KG1 (cell line): ENCODE results near the gene CCL24.
A peak's percentile ranks its signal among the peaks of the same experiment; 100 is the strongest.
"Not testable (repeated sequence)": the region's sequence is repeated elsewhere in the genome, so short reads cannot be mapped to it uniquely, and the experiment has no call there.

Source experiments
- DNase-seq: peaks from one replicate; lab custom pipeline; 2025; lab: John Stamatoyannopoulos, UW

Gene CCL24, protein sequence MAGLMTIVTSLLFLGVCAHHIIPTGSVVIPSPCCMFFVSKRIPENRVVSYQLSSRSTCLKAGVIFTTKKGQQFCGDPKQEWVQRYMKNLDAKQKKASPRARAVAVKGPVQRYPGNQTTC

DNA sequence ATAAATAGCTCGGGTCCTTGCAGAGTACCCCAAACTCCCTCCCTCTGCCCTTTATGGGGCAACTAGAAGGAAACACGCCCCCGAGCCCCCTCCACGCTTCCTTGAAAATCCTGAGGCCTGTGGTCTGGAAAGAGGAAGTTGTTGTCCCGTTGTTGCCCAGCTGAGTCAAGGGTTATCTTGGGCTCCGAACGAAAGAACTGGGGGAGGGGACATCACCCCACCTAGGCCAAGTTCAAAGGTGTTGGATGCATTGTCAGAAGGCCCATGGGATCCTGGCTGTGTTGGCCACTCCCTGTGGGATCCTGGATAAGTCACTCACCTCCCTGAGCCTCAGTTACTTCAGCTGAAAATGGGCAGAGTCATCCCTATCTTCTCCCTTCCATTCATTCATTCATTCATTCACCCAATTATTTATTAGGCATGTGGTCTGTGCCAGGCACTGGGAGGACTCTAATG is at the start of gene CCL24:
Gene CCL24, minus strand, starts transcription at position 26 of the 456 bp plus-strand sequence. CDS start 91 bp downstream, outside the sequence.
- DNase-seq: no peak

DNA sequence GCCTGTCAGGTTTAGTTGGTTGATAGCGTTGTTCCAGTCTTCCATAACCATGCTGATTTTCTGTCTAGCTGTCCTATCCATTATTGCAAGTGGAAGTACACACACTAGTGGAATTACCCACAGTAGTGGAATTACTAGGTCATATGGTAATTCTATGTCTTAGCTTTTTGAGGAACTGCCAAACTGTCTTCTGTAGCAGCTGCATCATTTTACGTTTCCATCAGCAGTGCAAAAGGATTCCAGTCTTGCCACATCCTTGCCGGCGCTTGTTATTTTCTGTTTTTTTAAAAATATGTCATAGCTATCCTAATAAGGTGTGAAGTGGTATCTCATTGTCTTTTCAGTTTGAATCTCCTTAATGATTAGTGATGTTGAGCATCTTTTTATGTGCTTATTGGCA is 48.0 kb upstream of the CCL24 start:
- DNase-seq: no peak

DNA sequence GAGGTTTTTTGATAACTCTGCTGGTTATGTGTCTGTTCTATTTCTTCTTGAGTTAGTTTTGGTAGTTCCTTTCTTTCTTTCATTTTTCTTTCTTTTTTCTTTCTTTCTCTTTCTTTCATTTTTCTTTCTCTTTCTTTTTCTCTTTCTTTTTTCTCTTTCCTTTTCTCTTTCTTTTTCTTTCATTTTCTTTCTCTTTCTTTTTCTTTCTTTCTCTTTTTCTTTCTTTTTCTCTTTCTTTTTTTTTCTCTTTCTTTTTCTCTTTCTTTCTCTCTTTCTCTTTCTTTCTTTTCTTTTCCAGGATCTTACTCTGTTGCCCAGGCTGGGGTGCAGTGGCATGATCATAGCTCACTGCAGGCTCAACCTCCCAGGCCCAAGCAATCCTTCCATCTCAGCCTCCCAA is 44.8 kb upstream of the CCL24 start:
- DNase-seq: no peak

DNA sequence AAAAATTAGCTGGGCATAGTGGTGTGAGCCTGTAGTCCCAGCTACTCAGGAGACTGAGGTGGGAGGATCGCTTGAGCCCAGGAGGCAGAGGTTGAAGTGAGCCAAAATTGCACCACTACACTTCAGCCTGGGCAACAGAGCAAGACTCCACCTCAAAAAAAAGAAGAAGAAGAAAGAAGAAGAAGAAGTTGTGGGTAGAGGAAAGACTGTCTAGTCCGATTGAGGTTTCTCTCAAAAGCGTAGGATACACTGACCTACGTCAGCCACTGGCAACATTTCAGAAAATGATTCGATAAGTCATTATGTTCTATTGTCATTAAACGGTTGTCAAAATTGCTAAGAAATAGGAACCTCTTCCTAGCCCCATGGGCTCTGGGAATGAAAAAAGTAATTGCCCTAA is 42.9 kb upstream of the CCL24 start:
- peak; percentile 25 for DNase-seq

DNA sequence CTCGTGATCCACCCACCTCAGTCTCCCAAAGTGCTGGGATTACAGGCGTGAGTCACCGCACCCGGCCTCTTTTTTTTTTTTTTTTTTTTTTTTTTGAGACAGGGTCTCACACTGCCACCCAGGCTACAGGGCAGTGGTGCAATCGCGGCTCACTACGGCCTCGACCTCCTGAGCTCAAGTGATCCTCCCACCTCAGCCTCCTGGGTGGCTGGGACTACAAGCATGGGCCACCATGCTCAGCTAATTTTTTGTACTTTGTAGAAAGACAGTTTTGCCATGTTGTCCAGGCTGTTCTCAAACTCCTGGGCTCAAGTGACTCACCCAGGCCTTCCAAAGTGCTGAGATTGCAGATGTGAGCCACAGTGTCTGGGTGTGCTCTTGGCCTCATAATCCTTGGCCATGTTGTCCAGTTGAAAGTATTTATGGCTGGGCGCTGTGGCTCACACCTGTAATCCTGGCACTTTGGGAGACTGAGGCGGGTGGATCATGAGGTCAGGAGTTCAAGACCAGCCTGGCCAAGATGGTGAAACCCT is 41.3 kb upstream of the CCL24 start:
- not testable (repeated sequence) for DNase-seq

DNA sequence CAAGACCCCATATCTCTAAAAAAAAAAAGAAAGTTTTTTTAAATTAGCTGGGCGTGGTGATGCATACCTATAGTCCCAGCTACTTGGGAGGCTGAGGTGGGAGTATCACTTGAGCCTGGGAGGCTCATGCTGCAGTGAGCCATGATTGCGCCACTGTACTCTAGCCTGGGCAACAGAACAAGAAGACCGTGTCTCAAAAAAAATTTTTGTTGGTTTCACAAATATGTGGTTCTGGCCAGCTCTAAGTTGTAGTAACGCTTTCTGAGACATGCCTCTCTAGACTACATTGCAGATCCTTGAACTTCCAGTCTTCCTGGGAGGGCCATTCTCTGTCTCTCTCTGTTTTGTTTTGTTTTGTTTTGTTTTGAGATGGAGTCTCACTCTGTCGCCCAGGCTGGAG is 40.6 kb upstream of the CCL24 start:
- no peak for DNase-seq

DNA sequence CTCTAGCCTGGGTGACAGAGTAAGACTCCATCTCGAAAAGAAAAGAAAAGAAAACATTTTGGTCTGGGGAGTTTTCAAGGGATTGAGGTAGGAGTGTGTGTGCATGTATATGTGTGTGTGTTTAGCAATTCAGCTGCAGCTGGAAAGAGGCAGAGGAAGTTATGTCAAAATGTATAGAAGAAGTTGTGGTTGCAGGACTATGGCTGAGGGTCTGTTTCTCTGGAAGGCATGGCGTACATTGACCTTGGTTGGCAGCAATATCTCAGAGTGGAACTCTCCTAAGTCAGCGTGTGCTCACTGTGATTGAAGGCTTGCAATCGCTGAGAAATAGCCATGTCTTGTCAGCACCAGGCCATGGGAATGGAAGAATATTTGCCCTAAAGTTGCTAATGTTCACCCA is 36.6 kb upstream of the CCL24 start:
- DNase-seq: no peak

DNA sequence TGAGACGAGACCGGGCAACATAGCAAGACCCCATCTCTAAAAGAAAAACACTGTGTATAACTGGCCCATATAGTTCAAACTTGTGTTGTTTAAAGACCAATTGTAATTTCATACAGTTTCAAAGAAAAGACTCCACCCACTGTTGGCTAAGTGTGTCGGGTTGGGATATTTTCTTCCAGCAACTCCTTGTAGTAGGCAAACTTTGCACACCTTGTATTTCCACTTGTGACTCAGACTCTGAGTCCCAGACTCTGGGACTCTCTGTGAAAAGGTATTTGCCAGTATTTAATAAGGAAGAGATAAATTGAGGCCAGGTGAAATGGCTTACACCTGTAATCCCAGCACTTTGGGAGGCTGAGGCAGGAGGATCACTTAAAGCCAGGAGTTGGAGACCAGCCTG is 36.0 kb upstream of the CCL24 start:
- DNase-seq: no peak

DNA sequence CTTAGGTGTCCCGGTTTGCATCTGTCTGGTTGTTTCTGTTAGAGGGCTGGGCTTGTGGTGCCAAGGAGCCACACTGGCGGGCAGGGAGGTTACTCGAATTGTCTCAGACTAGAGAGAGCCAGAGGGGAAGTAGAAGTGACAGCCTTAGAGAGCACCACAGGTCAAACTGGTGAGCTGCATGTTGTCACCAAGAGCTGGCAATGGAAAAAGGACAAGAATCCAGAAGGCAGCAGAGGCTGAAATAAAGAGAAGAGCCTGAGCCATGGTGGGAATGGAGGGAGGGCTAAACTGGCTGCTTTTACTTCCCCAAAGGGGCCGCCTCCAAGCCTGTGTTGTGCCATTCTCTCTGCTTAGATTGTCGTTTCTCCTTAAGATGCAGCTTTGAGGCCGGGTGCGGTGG is 34.1 kb upstream of the CCL24 start:
- no peak for DNase-seq

DNA sequence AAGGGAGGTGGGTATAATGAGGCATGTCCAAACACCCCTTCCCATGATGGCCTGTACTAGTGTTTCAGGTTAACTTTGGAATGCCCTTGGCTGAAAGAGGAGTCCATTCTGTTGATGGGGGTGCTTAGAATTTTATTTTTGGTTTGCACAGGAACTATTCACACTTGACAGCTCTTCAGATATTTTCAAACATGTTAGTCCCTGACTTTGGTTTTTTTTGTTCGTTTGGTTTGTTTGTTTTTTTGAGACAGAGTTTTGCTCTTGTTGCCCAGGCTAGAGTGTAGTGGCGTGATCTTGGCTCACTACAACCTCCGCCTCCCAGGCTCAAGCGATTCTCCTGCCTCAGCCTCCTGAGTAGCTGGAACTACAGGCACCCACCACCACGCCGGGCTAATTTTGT is 31.5 kb upstream of the CCL24 start:
- not testable (repeated sequence) for DNase-seq

DNA sequence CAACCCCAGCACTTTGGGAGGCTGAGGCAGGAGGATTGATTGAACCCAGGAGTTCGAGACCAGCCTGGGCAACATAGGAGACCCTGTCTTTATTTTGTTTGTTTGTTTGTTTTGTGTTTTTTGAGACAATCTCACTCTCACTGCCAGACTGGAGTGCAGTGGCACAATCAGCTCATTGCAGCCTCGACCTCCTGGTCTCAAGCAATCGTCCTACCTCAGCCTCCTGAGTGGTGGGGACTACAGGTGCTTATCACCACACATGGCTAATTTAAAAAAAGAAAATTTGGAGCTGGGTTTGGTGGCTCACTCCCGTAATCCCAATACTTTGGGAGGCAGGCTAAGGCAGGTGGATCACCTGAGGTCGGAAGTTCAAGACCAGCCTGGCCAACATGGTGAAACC is 30.6 kb upstream of the CCL24 start:
- DNase-seq: no peak

DNA sequence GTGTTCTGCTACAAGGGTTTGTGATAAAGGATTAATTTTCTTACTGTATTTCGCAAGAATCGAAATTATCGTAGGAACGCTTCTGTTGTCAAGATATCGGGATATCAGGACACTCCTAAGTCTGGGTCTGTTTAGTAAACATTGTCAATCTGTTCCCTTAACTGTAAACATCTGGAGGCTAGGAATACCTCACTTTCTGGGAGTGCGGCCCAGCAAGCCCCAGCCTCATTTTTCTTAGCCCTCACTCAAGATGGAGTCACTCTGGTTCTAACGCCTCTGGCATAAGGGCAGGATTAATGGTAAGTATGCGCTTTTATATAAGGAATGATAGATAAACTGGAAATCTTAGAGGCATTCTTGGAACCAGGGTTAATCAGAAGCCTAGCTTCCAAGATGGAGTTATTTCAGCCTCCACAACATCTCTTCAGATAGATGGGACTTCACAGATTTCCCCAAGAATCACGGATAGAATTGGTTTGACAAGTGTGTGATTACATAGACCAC is 30.1 kb upstream of the CCL24 start:
- DNase-seq: no peak

DNA sequence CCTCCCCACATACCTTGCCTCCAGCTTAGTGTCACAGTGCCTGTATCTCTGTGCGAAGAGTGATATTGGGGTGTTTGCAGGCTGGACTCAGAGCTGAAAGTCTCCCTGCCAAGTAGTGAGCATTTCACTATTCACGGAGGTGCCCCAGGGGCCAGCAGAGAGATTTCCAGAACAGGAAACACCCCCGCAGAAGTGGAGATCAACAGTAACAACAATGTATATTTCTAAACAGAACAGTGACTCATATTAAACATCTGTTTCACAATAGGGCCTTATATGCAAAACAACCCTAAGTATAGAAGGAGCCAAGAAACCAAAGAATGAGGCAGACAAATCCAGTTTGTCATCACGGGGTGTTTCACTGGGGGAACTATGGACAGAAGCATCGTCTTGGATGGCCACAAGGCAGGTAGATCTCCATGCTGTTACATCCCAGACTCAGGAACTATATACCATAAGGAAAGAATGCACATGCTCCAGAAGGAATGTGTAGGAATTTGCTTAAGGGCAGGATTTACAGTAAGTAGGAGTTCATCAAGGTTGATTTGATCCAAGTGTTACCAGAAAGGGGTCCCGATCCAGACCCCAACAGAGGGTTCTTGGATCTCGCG is 29.3 kb upstream of the CCL24 start:
- DNase-seq: no peak

DNA sequence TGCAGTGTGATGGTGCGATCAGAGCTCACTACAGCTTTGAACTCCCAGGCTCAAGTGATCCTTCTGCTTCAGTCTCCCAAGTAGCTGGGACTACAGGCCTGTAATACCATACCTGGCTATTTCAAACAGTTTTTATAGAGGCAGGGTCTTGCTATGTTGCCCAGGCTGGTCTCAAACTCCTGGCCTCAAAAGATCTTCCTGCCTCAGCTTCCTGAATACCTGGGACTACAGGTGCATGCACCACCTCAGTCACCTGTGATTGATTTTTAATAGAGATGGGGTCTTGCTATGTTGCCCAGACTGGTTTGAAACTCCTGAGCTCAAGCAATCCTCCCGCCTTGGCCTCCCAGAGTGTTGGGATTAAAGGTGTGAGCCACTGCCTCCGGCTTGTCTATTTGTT is 26.4 kb upstream of the CCL24 start:
- no peak for DNase-seq

DNA sequence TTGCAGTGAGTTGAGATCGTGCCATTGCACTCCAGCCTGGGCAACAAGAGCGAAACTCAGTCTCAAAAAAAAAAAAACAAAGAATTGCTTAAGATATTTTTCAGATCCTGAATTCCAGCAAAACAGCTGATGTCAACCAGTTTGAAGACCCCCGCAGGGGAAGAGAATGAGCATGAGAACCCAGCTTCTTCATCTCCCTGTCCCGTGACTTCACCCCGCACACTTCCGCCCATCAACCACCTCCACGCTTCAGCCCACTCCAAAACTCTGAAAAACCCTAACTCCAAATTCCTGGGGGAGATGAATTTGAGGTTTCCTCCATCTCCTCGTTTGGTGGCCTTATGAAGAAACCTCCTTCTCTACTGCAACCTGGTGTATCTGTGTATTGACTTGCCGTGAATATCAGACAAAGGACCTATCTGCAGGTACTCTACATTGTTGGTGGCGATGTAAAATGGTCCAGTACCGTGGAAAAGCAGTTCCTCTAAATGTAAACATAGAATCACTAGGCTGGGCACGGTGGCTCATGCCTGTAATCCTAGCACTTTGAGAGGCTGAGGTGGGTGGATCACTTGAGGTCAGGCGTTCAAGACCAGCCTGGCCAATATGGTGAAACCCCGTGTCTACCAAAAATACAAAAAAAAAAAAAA is 24.8 kb upstream of the CCL24 start:
- not testable (repeated sequence) for DNase-seq

DNA sequence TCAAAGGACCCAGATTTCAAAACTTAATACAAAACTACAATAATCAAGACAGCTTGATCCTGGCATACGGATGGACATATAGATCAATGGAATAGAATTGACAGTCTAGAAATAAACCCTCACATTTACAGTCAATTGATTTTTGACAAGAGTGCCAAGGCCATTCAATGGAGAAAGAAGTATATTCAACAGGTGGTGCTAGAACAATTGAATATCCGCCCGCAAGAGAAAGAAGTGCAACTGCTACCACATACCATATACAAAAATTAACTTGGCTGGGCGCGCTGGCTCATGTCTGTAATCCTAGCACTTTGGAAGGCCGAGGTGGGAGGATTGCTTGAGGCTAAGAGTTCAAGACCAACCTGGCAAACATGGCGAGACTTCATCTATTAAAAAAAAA is 23.2 kb upstream of the CCL24 start:
- no peak for DNase-seq

DNA sequence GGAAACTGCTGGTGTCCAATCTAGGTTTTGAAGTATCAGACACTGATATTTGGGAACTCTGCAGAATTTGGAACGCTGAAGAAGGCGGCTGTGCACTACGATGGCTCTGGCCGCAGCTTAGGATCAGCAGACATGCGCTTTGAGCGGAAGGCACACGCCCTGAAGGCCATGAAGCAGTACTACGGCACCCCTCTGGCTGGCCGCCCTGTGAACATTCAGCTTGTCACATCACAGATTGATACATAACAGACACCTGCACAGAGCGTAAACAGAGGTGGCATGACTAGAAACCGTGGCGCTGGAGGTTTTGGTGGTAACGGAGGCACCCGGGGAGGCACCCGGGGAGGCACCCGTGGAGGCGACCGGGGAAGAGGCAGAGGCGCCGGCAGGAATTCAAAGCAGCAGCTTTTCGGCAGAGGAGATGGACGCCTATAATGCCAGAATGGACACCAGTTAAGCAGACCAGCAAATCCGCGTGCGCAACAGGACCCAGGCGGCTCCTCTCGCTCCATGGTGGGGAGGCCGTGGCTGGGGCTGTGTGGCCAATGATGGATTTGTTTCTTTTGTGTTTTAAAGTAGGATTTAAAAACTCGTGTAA is 22.2 kb upstream of the CCL24 start:
- DNase-seq: no peak

DNA sequence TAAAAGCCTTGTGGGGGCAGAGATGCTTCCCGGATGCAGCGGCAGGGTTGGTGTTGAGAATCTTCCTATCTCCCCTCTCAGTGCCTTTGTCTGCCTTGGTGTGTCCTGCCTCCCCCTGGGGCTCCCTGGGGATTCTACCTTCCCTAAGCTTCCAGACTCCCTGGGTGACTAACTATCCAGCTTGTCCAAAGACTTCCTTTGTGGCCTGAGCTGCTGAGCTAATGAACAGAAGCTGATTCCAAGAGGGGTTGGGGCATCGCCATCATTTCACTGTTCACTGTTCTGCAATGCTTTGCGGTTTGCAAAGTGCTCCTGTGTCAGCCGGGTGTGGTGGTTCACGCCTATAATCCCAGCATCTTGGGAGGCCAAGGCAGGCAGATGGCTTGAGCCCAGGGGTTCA is 20.1 kb upstream of the CCL24 start:
- not testable (repeated sequence) for DNase-seq

DNA sequence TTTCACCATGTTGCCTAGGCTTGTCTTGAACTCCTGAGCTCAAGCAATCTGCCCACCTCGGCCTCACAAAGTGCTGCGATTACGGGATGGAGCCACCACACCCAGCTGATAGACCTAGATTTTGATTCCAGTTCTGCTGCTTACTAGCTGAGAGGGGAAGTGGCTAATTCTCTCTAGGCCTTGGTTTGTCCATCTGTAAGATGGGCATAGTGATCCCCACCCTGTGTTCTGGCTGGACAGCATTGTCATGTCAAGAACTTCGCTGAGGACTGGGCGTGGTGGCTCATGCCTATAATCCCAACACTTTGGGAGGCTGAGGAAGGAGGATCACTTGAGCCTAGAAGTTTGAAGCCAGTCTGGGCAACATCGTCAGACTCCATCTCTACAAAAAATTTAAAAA is 17.4 kb upstream of the CCL24 start:
- no peak for DNase-seq

DNA sequence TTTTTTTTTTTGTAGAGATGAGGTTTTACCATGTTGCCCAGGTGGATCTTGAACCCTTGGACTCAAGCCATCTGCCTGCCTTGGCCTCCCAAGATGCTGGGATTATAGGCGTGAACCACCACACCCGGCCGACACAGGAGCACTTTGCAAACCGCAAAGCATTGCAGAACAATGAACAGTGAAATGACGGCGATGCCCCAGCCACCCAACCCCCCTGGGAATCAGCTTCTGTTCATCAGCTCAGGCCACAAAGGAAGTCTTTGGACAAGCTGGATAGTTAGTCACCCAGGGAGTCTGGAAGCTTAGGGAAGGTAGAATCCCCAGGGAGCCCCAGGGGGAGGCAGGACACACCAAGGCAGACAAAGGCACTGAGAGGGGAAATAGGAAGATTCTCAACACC is 16.1 kb upstream of the CCL24 start:
- not testable (repeated sequence) for DNase-seq

DNA sequence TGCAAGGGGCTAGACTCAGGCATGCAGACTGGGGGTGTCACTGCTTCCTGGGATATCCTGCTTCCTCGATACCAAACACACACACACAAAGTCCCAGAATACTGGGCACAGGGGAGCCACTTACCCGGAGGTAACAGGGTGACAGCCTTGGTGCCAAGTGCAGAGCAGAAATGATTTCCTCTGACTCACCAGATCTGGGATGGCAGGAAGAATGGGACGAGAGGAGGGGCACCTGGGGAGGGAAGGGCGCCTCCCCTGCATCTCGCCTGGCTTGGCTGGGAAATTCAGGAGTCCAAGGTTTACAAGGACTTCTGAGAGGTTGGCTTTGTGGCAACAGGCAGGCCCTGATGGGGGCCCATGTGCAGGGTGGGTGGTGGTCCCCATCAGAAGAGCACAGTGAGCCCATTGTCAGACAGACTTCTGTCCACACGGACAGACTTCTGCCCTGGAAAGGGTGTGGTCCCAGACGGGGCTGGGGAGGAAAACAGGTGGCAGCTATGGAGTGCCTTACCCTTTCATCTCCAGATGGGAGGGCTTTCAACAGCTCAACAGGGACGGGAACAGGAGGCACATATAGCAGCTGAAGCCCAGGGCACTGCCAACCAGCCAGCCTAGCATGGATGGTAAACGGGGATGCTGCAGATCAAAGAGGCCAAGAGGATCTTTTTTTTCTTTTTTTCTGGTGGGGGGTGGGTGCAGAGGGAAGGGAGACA is 9.7 kb upstream of the CCL24 start:
- DNase-seq: no peak

DNA sequence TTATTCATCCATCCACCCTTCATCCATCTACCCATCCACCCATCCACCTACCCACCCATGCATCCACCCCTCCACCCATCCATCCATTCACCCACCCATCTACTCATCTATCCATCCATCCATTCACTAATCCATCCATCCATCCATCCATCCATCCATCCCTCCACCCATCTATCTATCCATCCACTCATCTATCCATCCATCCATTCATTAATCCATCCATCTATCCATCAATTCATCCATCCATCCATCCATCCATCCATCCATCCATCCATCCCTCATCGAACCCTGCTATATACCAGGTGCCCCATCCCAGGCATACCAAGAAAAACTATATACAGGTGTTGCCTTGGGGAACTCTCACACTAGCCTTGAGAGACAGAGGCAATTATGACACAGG is 7.1 kb upstream of the CCL24 start:
- DNase-seq: no peak
